Cardiac fibroblast (primary cell): Measurements from ENCODE around the gene CASP9.

Experiments
- DNase-seq, 2 donors: peaks; one replicate each; pipeline versions ENCODE4 v3.0.0 to v3.0.0-alpha.2; 2010; ENCODE audit warnings: low read depth in 2 of 2
- H3K4me3 ChIP-seq, 2 donors: replicated peaks in 1 of 2; 1 replicate in 1 of 2; 2 replicates in 1 of 2; pipeline ENCODE4 v1.5.1; 2011; ENCODE audit warnings: low read depth in 2 of 2, low read length in 2 of 2, mild to moderate bottlenecking in 2 of 2, moderate library complexity in 1 of 2
- TF ChIP-seq, protein P1 (sequence below): IDR thresholded peaks from one replicate; pipeline ENCODE4 v1.5.1; 2011; ENCODE audit warnings: low read depth, mild to moderate bottlenecking, low read length, inconsistent platforms

The CASP9 gene

DNA sequence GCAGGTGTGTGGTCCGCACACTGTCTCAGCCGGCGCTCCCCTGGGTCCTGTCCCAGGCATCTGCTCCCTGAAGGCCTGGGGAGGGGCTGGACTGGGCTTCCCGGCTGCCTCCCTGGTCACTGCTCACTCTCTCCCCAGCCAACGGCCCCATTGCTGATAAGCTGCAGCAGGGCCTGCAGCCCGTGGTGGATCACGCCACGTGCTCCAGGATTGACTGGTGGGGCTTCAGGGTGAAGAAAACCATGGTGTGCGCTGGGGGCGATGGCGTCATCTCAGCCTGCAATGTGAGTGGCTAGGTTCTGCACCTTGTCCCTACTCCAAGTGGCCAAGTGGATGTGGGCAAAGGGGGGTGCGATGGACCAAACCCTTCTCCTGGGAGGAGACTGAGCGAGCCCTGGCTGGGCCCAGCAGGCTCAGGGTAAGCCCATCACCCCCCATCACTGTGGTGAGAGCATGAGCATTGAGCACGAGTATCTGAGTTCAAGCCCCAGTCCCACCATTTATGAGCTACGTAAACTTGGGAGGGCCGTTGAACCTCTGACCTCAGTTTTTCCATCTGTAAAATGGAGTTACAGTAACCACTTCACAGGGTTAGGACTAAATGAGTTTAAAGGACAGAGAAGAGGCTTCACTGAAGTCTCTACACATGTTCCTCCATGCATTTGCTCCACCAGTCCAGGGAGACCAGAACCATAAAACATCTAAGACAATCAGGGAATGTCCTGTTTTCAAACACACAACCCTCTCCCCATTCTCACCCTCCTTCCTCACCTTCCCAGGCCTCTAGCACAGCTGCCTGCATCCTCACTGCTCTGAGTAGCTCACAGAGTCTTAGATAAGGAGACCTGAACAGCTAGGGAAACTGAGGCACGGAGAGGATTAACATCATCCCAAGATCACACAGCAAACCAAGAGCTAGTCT lies 79.3 kb downstream of the CASP9 start:
- TF ChIP-seq, protein P1, sequence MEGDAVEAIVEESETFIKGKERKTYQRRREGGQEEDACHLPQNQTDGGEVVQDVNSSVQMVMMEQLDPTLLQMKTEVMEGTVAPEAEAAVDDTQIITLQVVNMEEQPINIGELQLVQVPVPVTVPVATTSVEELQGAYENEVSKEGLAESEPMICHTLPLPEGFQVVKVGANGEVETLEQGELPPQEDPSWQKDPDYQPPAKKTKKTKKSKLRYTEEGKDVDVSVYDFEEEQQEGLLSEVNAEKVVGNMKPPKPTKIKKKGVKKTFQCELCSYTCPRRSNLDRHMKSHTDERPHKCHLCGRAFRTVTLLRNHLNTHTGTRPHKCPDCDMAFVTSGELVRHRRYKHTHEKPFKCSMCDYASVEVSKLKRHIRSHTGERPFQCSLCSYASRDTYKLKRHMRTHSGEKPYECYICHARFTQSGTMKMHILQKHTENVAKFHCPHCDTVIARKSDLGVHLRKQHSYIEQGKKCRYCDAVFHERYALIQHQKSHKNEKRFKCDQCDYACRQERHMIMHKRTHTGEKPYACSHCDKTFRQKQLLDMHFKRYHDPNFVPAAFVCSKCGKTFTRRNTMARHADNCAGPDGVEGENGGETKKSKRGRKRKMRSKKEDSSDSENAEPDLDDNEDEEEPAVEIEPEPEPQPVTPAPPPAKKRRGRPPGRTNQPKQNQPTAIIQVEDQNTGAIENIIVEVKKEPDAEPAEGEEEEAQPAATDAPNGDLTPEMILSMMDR, result no peak
- no peak for DNase-seq
- no peak overlapping the region for H3K4me3 ChIP-seq

- H3K4me3 ChIP-seq, result no peak overlapping the region
- TF ChIP-seq, protein P1, result no peak
- no peak for DNase-seq
Measured at GRCh38 chr1:15443281-15443680, 80.7 kb downstream of the CASP9 start.

- DNase-seq, result no peak
- TF ChIP-seq, protein P1, result no peak
- H3K4me3 ChIP-seq, result no peak overlapping the region
Measured at GRCh38 chr1:15442759-15443158, 81.3 kb downstream of the CASP9 start.

DNA sequence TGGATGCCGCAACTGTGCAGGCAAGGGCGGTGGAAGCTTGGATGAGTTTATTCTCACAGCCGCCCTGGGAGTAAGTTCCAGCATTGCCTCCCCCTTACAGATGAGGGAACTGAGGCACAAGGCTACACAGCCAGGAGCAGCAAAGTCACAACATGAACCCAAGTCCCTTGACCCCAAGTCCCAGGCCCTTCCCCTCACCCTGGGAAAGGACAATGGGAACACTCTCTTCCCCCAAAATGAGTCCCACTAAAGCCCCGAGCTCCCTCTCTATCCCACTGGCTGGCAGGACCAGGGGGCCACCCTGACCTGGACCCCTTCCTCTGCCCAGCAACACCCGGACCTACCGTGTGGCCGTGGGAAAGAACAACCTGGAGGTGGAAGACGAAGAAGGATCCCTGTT lies 81.9 kb downstream of the CASP9 start:
- TF ChIP-seq, protein P1, result no peak
- DNase-seq, result no peak
- no peak overlapping the region for H3K4me3 ChIP-seq
